K562 (cell line): Measurements from ENCODE around the gene MRPL32. TPM values are rescaled to one million over a fixed set of nuclear protein-coding genes. Genes with fewer than 3 reads are reported as not detected.
A peak's percentile ranks its signal among the peaks of the same experiment; 100 is the strongest.

Source experiments
- ATAC-seq: fragments of 200-7000 bp; cut with Tn5 transposase; 3 replicates; pipeline ENCODE4 v1.9.1; 2020; ENCODE audit warnings: moderate library complexity
- BruUV-seq: library from RNA; stranded (reverse); fragments of 400-500 nt; replicated peaks from 2 replicates; lab custom pipeline; 2021; lab: Mats Ljungman, UMichigan
- CTCF ChIA-PET: fragments of 300-600 bp; formaldehyde crosslinking; extraction: SDS; loops from one replicate; lab custom pipeline; 2021; ENCODE audit warnings: low intra/inter-chr PET ratio; lab: Yijun Ruan, JAX
- POLR2A ChIA-PET: fragments of 300-600, 350-650 bp; sonication (Branson Sonifier 250); formaldehyde crosslinking; extraction: SDS; loops from one replicate; lab custom pipeline; 2021; ENCODE audit warnings: antibody characterized with exemption, inconsistent platforms; lab: Yijun Ruan, JAX
- DNase-seq, 4 experiments: peaks; one replicate each; pipeline versions ENCODE4 v3.0.0 to v3.0.0-alpha.2; 2011 to 2018; ENCODE audit warnings: low spot score in 3 of 4, mixed read lengths in 3 of 4; ENCODE audit errors: extremely low read depth in 1 of 4
- FAIRE-seq: peaks from 2 replicates; lab custom pipeline; 2011; peaks lifted over from hg19 to GRCh38; lab: Jason Lieb, UNC
- H2AFZ ChIP-seq: 2 replicates; pipeline ENCODE4 v1.6.0; 2011; ENCODE audit warnings: low read depth, low read length, control low read depth, inconsistent platforms
- H3K27ac ChIP-seq: fragments of 200-600 bp; 3 replicates; pipeline ENCODE4 v1.8.0; 2011; ENCODE audit warnings: low read depth, mild to moderate bottlenecking, control low read depth, inconsistent platforms, low read length, moderate library complexity, mixed read lengths; ENCODE audit errors: extremely low read depth
- H3K27me3 ChIP-seq, 2 experiments: fragments of 300-600 bp in 1 of 2; 2 replicates in 1 of 2; 3 replicates in 1 of 2; pipeline versions ENCODE4 v1.6.0 to v1.8.0; 2011; ENCODE audit warnings: inconsistent platforms in 2 of 2, low read length in 2 of 2, mild to moderate bottlenecking in 1 of 2, mixed read lengths in 1 of 2, moderate library complexity in 1 of 2; ENCODE audit not compliant: control insufficient read depth in 2 of 2, insufficient read depth in 2 of 2
- H3K36me3 ChIP-seq: fragments of 300-600 bp; 3 replicates; pipeline ENCODE4 v1.8.0; 2011; ENCODE audit warnings: mild to moderate bottlenecking, low read length, inconsistent platforms; ENCODE audit not compliant: control insufficient read depth, insufficient read depth
- H3K4me1 ChIP-seq, 2 experiments: fragments of 200-600 bp in 1 of 2; replicated peaks in 1 of 2; 2 replicates in 1 of 2; 3 replicates in 1 of 2; pipeline versions ENCODE4 v1.5.1 to v1.8.0; 2011; ENCODE audit warnings: inconsistent platforms in 2 of 2, low read length in 2 of 2, mild to moderate bottlenecking in 1 of 2, mixed read lengths in 1 of 2, moderate library complexity in 1 of 2; ENCODE audit not compliant: control insufficient read depth in 2 of 2, insufficient read depth in 2 of 2
- H3K4me2 ChIP-seq: 2 replicates; pipeline ENCODE4 v1.6.1; 2011; ENCODE audit warnings: low read length, control low read depth, inconsistent platforms, mixed read lengths; ENCODE audit not compliant: insufficient read depth
- H3K4me3 ChIP-seq: fragments of 200-600 bp; sonication (generic), shearing (Covaris generic); 2 replicates; pipeline ENCODE4 v1.5.1; 2016; ENCODE audit warnings: control low read depth, inconsistent platforms
- H3K79me2 ChIP-seq: fragments of 200-600 bp; 3 replicates; pipeline ENCODE4 v1.8.0; 2011; ENCODE audit warnings: low read length, inconsistent platforms; ENCODE audit not compliant: control insufficient read depth, insufficient read depth
- H3K9ac ChIP-seq, 2 experiments: 2 replicates each; pipeline versions ENCODE4 v1.6.0 to v1.6.1; 2011; ENCODE audit warnings: low read depth in 2 of 2, low read length in 2 of 2, control low read depth in 1 of 2, inconsistent platforms in 1 of 2, mild to moderate bottlenecking in 1 of 2, mixed read lengths in 1 of 2; ENCODE audit not compliant: insufficient read depth in 1 of 2
- H3K9me1 ChIP-seq: one replicate; pipeline ENCODE4 v1.6.0; 2011; ENCODE audit warnings: inconsistent platforms, mild to moderate bottlenecking, low read length, moderate library complexity; ENCODE audit not compliant: control insufficient read depth, insufficient read depth
- H3K9me3 ChIP-seq: replicated peaks from 2 replicates; pipeline ENCODE4 v1.5.1; 2011; ENCODE audit warnings: low read depth, low read length, inconsistent platforms; ENCODE audit not compliant: control insufficient read depth, insufficient read depth
- H4K20me1 ChIP-seq: replicated peaks from 2 replicates; pipeline ENCODE4 v1.6.1; 2011; ENCODE audit warnings: low read length, inconsistent platforms, mixed read lengths; ENCODE audit not compliant: control insufficient read depth, insufficient read depth
- C11orf30 ChIP-seq: fragments of 450-650 bp; IDR thresholded peaks from 2 replicates; pipeline ENCODE4 v1.6.1; 2016; ENCODE audit warnings: low read depth, mild to moderate bottlenecking
- CC2D1A ChIP-seq: fragments of 450-650 bp; IDR thresholded peaks from 2 replicates; pipeline ENCODE4 v1.6.1; 2017; ENCODE audit warnings: mild to moderate bottlenecking
- TAF15 ChIP-seq: fragments of 200-400 bp; formaldehyde crosslinking; IDR thresholded peaks from 2 replicates; pipeline ENCODE4 v1.6.1; 2017; ENCODE audit warnings: mild to moderate bottlenecking, low read depth, low read length, moderate library complexity
- U2AF2 ChIP-seq: fragments of 200-400 bp; formaldehyde crosslinking; optimal IDR thresholded peaks from 2 replicates; pipeline ENCODE3; 2017; ENCODE audit warnings: low read depth, mild to moderate bottlenecking, low read length
- ZBTB33 ChIP-seq: sonication (generic); formaldehyde crosslinking; IDR thresholded peaks from 2 replicates; pipeline ENCODE4 v1.8.1; 2023; ENCODE audit warnings: mild to moderate bottlenecking, missing genetic modification reagents
- ZNF316 ChIP-seq: fragments of 450-650 bp; IDR thresholded peaks from 2 replicates; pipeline ENCODE4 v1.6.1; 2016
- ZNF707 ChIP-seq: fragments of 250-450 bp; sonication (Bioruptor Pico); conservative IDR thresholded peaks from 2 replicates; pipeline ENCODE4 v1.8.0; 2022; ENCODE audit warnings: inconsistent platforms, mild to moderate bottlenecking, moderate library complexity
- in situ Hi-C: fragments of 300-500 bp; cut with MboI; formaldehyde crosslinking; loops from 4 replicates; pipeline ENCODE4 v1.15.0; 2018; ENCODE audit warnings: inconsistent platforms, mixed read lengths
- intact Hi-C: fragments of 100-400 bp; cut with micrococcal nuclease; formaldehyde crosslinking; loops from 2 replicates; pipeline ENCODE4 v1.14.2; 2022
- polyA plus RNA-seq, 8 experiments: library from polyadenylated mRNA; depleted of rRNA in 4 of 8; stranded (reverse) in 5 of 8; unstranded in 3 of 8; fragments of >200 nt; fragmentation: Nextera tagmentation in 2 of 8; fragmentation: Illumina TruSeq in 1 of 8; extraction: Ambion mirVana in 2 of 8; extraction: Trizol in 1 of 8; gene quantifications; 2 replicates each; pipeline versions ENCODE4 v1.2.1 to v1.2.3, GENCODE V29; 2011 to 2014; ENCODE audit warnings: inconsistent platforms in 1 of 8, missing spikeins in 1 of 8
- total RNA-seq, 7 experiments: library from RNA; depleted of rRNA in 6 of 7; stranded (reverse); fragments of >200 nt in 6 of 7; fragmentation: Illumina TruSeq in 2 of 7; extraction: Trizol in 2 of 7; gene quantifications; 2 replicates each; pipeline versions ENCODE4 v1.2.1 to v1.2.3, GENCODE V29; 2011 to 2021; ENCODE audit warnings: low replicate concordance in 1 of 7

MRPL32 gene
- total and polyA plus RNA-seq, 9 of the 15 experiments (the other 6 are each of a cell fraction or from before 2014, with no cell fraction given) = 75.5 to 351 (median 138) TPM

GRCh38 chr7:42978496-42978895 lies 46.3 kb downstream of the MRPL32 start:
- intact Hi-C loops = no loop called here
- ATAC-seq = no peak

More at GRCh38 chr7:42978496-42978895, 46.3 kb downstream of the MRPL32 start:
- Histone ChIP-seq H3K4me2 (no peak overlapping the region), H3K27ac (no peak overlapping the region), H3K4me1 (peaks cover 0 to 9% of the 10 kb centered on the region in 2 experiments; a peak in 3 of 5 replicates), H4K20me1 (no peaks in the 10 kb centered on the region), H3K79me2 (no peaks in the 10 kb centered on the region), H3K36me3 (no peaks in the 10 kb centered on the region)
- CTCF ChIA-PET = no interaction called here
- POLR2A ChIA-PET = no interaction called here
- no peak for DNase-seq
- no TSS peak for BruUV-seq
- no peak for TF ChIP-seq CC2D1A
- TF ChIP-seq ZBTB33 (CRISPR knock-in tag) = no peak
- peak; percentile 23; the same call in 1 of the 2 replicates for TF ChIP-seq C11orf30
- TF ChIP-seq U2AF2 = no peak
- peak; percentile 44 for TF ChIP-seq ZNF316
- TF ChIP-seq TAF15 = no peak
- TF ChIP-seq ZNF707 (CRISPR knock-in tag) = no peak
- TF ChIP-seq, all 486 proteins: peak for 2
- no peaks in the 10 kb centered on the region; the same call in 1 of the 2 replicates for H3K9me3 ChIP-seq
- H3K27me3 ChIP-seq = no peaks in the 10 kb centered on the region
- no peaks in the 10 kb centered on the region for H3K9me1 ChIP-seq
- no peak overlapping the region for H2AFZ ChIP-seq
- H3K9ac ChIP-seq = no peak overlapping the region
- in situ Hi-C loops = no loop called here
- no peak overlapping the region for H3K4me3 ChIP-seq
- no peak for FAIRE-seq
